ENCODE results near the gene AP1G1. TPM values are rescaled to one million over a fixed set of nuclear protein-coding genes. Genes with fewer than 3 reads are reported as not detected.
A peak's percentile ranks its signal among the peaks of the same experiment; 100 is the strongest.

Gene AP1G1
- total RNA-seq, 1 donor from 2014 or later, result 121 TPM

- no peak for FAIRE-seq
- peak within 1 kb of the TSS; percentile 89 for H3K27ac ChIP-seq (ENCODE audit: low read depth, low read length)
- no peaks in the 10 kb centered on the region for H3K27me3 ChIP-seq (ENCODE audit: insufficient read depth, low read length)
- peak within 1 kb of the TSS; percentile 93 for H3K27ac Mint-ChIP-seq (ENCODE audit: unreplicated experiment)
- H3K4me2 ChIP-seq (ENCODE audit: low read length), result peak within 1 kb of the TSS; percentile 94
- H4K20me1 ChIP-seq (ENCODE audit: insufficient read depth, low read length), result peaks cover 28% of the 10 kb centered on the region
- H3K36me3 ChIP-seq (ENCODE audit: insufficient read depth, low read length), result peaks cover 16% of the 10 kb centered on the region
- no peaks in the 10 kb centered on the region for H3K9me3 ChIP-seq (ENCODE audit: insufficient read depth, low read depth, low read length)
- H3K4me1 Mint-ChIP-seq (ENCODE audit: low read depth, unreplicated experiment), result peaks cover 8% of the 10 kb centered on the region
- no peaks in the 10 kb centered on the region for H3K9me3 Mint-ChIP-seq (ENCODE audit: unreplicated experiment)
- peak within 1 kb of the TSS; percentile 90 for H2AFZ ChIP-seq (ENCODE audit: low read depth, low read length)
- peaks cover 7% of the 10 kb centered on the region for H3K4me1 ChIP-seq (ENCODE audit: insufficient read depth, low read length)
- H3K79me2 ChIP-seq (ENCODE audit: insufficient read depth, low read length), result peaks cover 39% of the 10 kb centered on the region
- peak within 1 kb of the TSS; percentile 98 for H3K9ac ChIP-seq (ENCODE audit: low read length)
- H3K27me3 Mint-ChIP-seq (ENCODE audit: low read depth, unreplicated experiment), result no peaks in the 10 kb centered on the region
- DNase-seq (ENCODE audit: low read depth), result peak; percentile 76
- peaks cover 13% of the 10 kb centered on the region for H3K36me3 Mint-ChIP-seq (ENCODE audit: low read depth, unreplicated experiment)
- peak within 1 kb of the TSS; percentile 89 for H3K4me3 ChIP-seq (ENCODE audit: insufficient read depth, low read depth, low read length)
- TF ChIP-seq, protein P1, sequence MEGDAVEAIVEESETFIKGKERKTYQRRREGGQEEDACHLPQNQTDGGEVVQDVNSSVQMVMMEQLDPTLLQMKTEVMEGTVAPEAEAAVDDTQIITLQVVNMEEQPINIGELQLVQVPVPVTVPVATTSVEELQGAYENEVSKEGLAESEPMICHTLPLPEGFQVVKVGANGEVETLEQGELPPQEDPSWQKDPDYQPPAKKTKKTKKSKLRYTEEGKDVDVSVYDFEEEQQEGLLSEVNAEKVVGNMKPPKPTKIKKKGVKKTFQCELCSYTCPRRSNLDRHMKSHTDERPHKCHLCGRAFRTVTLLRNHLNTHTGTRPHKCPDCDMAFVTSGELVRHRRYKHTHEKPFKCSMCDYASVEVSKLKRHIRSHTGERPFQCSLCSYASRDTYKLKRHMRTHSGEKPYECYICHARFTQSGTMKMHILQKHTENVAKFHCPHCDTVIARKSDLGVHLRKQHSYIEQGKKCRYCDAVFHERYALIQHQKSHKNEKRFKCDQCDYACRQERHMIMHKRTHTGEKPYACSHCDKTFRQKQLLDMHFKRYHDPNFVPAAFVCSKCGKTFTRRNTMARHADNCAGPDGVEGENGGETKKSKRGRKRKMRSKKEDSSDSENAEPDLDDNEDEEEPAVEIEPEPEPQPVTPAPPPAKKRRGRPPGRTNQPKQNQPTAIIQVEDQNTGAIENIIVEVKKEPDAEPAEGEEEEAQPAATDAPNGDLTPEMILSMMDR (IDR thresholded peaks at IDR 0.05; ENCODE audit: insufficient read depth, low read depth, low read length), result no peak
- no peak for TF ChIP-seq EZH2 (IDR thresholded peaks at IDR 0.05; ENCODE audit: insufficient read depth, low read length)
- peak within 1 kb of the TSS; percentile 94 for H3K4me3 Mint-ChIP-seq (ENCODE audit: unreplicated experiment)
Measured at GRCh38 chr16:71845639-71846430, 37.2 kb upstream of the AP1G1 start, which contains the start of gene ATXN1L. Gene ATXN1L, plus strand, starts transcription at chr16:71845976. Its CDS starts 3,765 bp downstream, at chr16:71849741.

DNA sequence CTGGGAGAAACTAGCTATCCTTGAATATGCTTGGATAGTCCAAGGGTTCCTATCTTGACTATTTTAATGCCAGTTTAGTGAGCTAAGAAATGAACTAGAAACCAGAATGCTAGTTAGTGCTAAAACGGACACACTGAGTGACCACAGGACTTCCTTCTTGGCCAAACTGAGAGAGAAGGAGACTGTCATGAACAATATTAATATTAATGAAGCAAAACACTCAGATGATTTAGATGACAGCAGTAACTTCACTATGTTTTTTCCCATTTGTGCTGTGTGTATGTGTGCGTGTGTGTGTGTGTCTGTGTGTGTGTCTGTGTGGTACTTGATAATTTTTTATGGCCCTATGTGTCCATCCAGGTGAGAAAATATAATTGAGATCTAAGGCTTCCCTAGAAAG lies 34.9 kb upstream of the AP1G1 start:
- Mint-ChIP-seq H3K9me3 (ENCODE audit: unreplicated experiment) (no peaks in the 10 kb centered on the region), H3K27ac (ENCODE audit: unreplicated experiment) (no peak overlapping the region)
- TF ChIP-seq EZH2 (IDR thresholded peaks at IDR 0.05; ENCODE audit: insufficient read depth, low read length), result no peak
- TF ChIP-seq, protein P1 (IDR thresholded peaks at IDR 0.05; ENCODE audit: insufficient read depth, low read depth, low read length), result no peak

DNA sequence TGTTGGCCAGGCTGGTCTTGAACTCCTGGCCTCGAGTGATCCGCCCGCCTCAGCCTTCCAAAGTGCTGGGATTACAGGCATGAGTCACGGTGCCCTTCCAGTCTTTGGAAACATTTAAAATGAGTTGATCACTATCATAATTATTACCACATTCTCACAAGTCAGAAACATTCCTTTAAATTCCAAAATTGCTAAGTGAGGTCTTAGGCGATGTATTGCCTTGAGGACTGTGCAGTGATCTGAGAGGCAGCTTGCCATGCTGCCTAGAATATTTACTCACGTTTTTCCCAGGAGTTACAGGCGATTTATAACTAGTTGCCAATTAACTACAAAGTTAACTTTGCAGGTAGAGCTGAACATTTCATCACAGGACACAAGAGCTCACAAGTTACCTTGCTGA lies 31.4 kb upstream of the AP1G1 start:
- Mint-ChIP-seq H3K27ac (ENCODE audit: unreplicated experiment) (no peak overlapping the region), H3K9me3 (ENCODE audit: unreplicated experiment) (no peaks in the 10 kb centered on the region), H3K4me3 (ENCODE audit: unreplicated experiment) (no peak overlapping the region)

More for the DNA sequence above, 34.9 kb upstream of the AP1G1 start:
- Histone ChIP-seq H3K4me1 (ENCODE audit: insufficient read depth, low read length) (peaks cover 7% of the 10 kb centered on the region), H3K27me3 (ENCODE audit: insufficient read depth, low read length) (no peaks in the 10 kb centered on the region), H3K9me3 (ENCODE audit: insufficient read depth, low read depth, low read length) (no peaks in the 10 kb centered on the region), H4K20me1 (ENCODE audit: insufficient read depth, low read length) (peaks cover 23% of the 10 kb centered on the region), H3K27ac (ENCODE audit: low read depth, low read length) (no peak overlapping the region), H3K79me2 (ENCODE audit: insufficient read depth, low read length) (peaks cover 28% of the 10 kb centered on the region), H3K4me2 (ENCODE audit: low read length) (no peak overlapping the region), H3K36me3 (ENCODE audit: insufficient read depth, low read length) (peaks cover 5% of the 10 kb centered on the region), H2AFZ (ENCODE audit: low read depth, low read length) (no peak overlapping the region), H3K4me3 (ENCODE audit: insufficient read depth, low read depth, low read length) (no peak overlapping the region), H3K9ac (ENCODE audit: low read length) (no peak overlapping the region)
- no peak for DNase-seq (ENCODE audit: low read depth)
- Mint-ChIP-seq H3K4me1 (ENCODE audit: low read depth, unreplicated experiment) (peaks cover 8% of the 10 kb centered on the region), H3K36me3 (ENCODE audit: low read depth, unreplicated experiment) (peaks cover under 1% of the 10 kb centered on the region), H3K4me3 (ENCODE audit: unreplicated experiment) (no peak overlapping the region), H3K27me3 (ENCODE audit: low read depth, unreplicated experiment) (no peaks in the 10 kb centered on the region)
- FAIRE-seq, result no peak

More for the DNA sequence above, 31.4 kb upstream of the AP1G1 start:
- no peak overlapping the region for H3K9ac ChIP-seq (ENCODE audit: low read length)
- no peaks in the 10 kb centered on the region for H3K4me1 ChIP-seq (ENCODE audit: insufficient read depth, low read length)
- no peak for FAIRE-seq
- H3K36me3 Mint-ChIP-seq (ENCODE audit: low read depth, unreplicated experiment), result no peaks in the 10 kb centered on the region
- no peak for TF ChIP-seq EZH2 (IDR thresholded peaks at IDR 0.05; ENCODE audit: insufficient read depth, low read length)
- TF ChIP-seq, protein P1 (IDR thresholded peaks at IDR 0.05; ENCODE audit: insufficient read depth, low read depth, low read length), result no peak
- DNase-seq (ENCODE audit: low read depth), result no peak
- no peaks in the 10 kb centered on the region for H3K27me3 Mint-ChIP-seq (ENCODE audit: low read depth, unreplicated experiment)
- H4K20me1 ChIP-seq (ENCODE audit: insufficient read depth, low read length), result no peaks in the 10 kb centered on the region
- no peak overlapping the region for H3K4me2 ChIP-seq (ENCODE audit: low read length)
- no peak overlapping the region for H2AFZ ChIP-seq (ENCODE audit: low read depth, low read length)
- H3K9me3 ChIP-seq (ENCODE audit: insufficient read depth, low read depth, low read length), result no peaks in the 10 kb centered on the region
- H3K27ac ChIP-seq (ENCODE audit: low read depth, low read length), result no peak overlapping the region
- H3K27me3 ChIP-seq (ENCODE audit: insufficient read depth, low read length), result no peaks in the 10 kb centered on the region
- no peaks in the 10 kb centered on the region for H3K4me1 Mint-ChIP-seq (ENCODE audit: low read depth, unreplicated experiment)
- H3K36me3 ChIP-seq (ENCODE audit: insufficient read depth, low read length), result no peaks in the 10 kb centered on the region
- no peak overlapping the region for H3K4me3 ChIP-seq (ENCODE audit: insufficient read depth, low read depth, low read length)
- H3K79me2 ChIP-seq (ENCODE audit: insufficient read depth, low read length), result no peaks in the 10 kb centered on the region
